Renal pelvis (tissue), 12 donors: Measurements from ENCODE around the gene ZNF618. TPM values are rescaled to one million over a fixed set of nuclear protein-coding genes. Genes with fewer than 3 reads are reported as not detected.

Experiments used
- DNase-seq: peaks from one replicate; pipeline ENCODE4 v3.0.0-alpha.2; 2013
- long read RNA-seq, 16 experiments: transcript quantifications; one replicate each; lab custom pipeline, GENCODE V29; 2026
- polyA plus RNA-seq, 3 donors: library from polyadenylated mRNA; unstranded; fragments of 120-200 nt; gene quantifications; one replicate each; pipeline ENCODE4 v1.2.1, GENCODE V29; 2013; ENCODE audit not compliant: insufficient read length in 3 of 3

ZNF618 gene
- 10 to 100 TPM; 42.3 to 48.8 (median 45.8) TPM for polyA plus RNA-seq
- long read RNA-seq, donor 1, full-length matches to known transcripts, result 1 of 1 reads
- long read RNA-seq, donor 1, partial matches to known transcripts, result 0 of 1 reads
- long read RNA-seq, donor 1, other reads (novel, unspliced or antisense), result 0 of 1 reads
- long read RNA-seq, donor 2, full-length matches to known transcripts, result 1 of 1 reads
- long read RNA-seq, donor 2, partial matches to known transcripts, result 0 of 1 reads
- long read RNA-seq, donor 2, other reads (novel, unspliced or antisense), result 0 of 1 reads
- long read RNA-seq, donor 3, full-length matches to known transcripts, result 1 of 1 reads
- long read RNA-seq, donor 3, partial matches to known transcripts, result 0 of 1 reads
- long read RNA-seq, donor 3, other reads (novel, unspliced or antisense), result 0 of 1 reads
- long read RNA-seq, donor 4, partial matches to known transcripts, result 36 of 36 reads
- long read RNA-seq, donor 4, other reads (novel, unspliced or antisense), result 0 of 36 reads
- long read RNA-seq, donor 5, result 0 reads
- long read RNA-seq, donor 6, partial matches to known transcripts, result 10 of 10 reads
- long read RNA-seq, donor 6, other reads (novel, unspliced or antisense), result 0 of 10 reads
- long read RNA-seq, donor 7, full-length matches to known transcripts, result 3 of 3 reads
- long read RNA-seq, donor 7, partial matches to known transcripts, result 0 of 3 reads
- long read RNA-seq, donor 7, other reads (novel, unspliced or antisense), result 0 of 3 reads
- long read RNA-seq, donor 8, result 0 reads
- long read RNA-seq, donor 9, result 0 reads
- long read RNA-seq, donor 10, full-length matches to known transcripts, result 3 of 3 reads
- long read RNA-seq, donor 10, partial matches to known transcripts, result 0 of 3 reads
- long read RNA-seq, donor 10, other reads (novel, unspliced or antisense), result 0 of 3 reads
- long read RNA-seq, donor 11, partial matches to known transcripts, result 0 of 1 reads
- long read RNA-seq, donor 11, other reads (novel, unspliced or antisense), result 0 of 1 reads
- long read RNA-seq, donor 12, full-length matches to known transcripts, result 4 of 20 reads
- long read RNA-seq, donor 12, partial matches to known transcripts, result 16 of 20 reads
- long read RNA-seq, donor 12, other reads (novel, unspliced or antisense), result 0 of 20 reads
- long read RNA-seq, donor 13, result 0 reads
- long read RNA-seq, donor 14, result 0 reads
- long read RNA-seq, donor 15, full-length matches to known transcripts, result 2 of 2 reads
- long read RNA-seq, donor 15, partial matches to known transcripts, result 0 of 2 reads
- long read RNA-seq, donor 15, other reads (novel, unspliced or antisense), result 0 of 2 reads
- long read RNA-seq, donor 16, full-length matches to known transcripts, result 1 of 1 reads
- long read RNA-seq, donor 16, partial matches to known transcripts, result 0 of 1 reads
- long read RNA-seq, donor 16, other reads (novel, unspliced or antisense), result 0 of 1 reads

GRCh38 chr9:113876151-113876992, at the start of gene ZNF618:
ZNF618 (plus strand) TSS chr9:113876309; CDS start chr9:113876381, 72 bp downstream.
- peak; percentile 54 for DNase-seq

GRCh38 chr9:113828221-113828620, 47.9 kb upstream of the ZNF618 start:
- no peak for DNase-seq

- DNase-seq, result no peak
Measured at GRCh38 chr9:113837334-113837733, 38.8 kb upstream of the ZNF618 start.

GRCh38 chr9:113842086-113842485, 34.0 kb upstream of the ZNF618 start:
- no peak for DNase-seq

GRCh38 chr9:113844466-113844865, 31.6 kb upstream of the ZNF618 start:
- no peak for DNase-seq

GRCh38 chr9:113851359-113851758, 24.8 kb upstream of the ZNF618 start:
- no peak for DNase-seq

GRCh38 chr9:113851873-113852272, 24.2 kb upstream of the ZNF618 start:
- DNase-seq, result no peak

- DNase-seq, result no peak
Measured at GRCh38 chr9:113853333-113853732, 22.8 kb upstream of the ZNF618 start.

GRCh38 chr9:113854310-113854709, 21.8 kb upstream of the ZNF618 start:
- DNase-seq, result no peak

- DNase-seq, result no peak
Measured at GRCh38 chr9:113857875-113858274, 18.2 kb upstream of the ZNF618 start.

- no peak for DNase-seq
Measured at GRCh38 chr9:113858282-113858681, 17.8 kb upstream of the ZNF618 start.

- no peak for DNase-seq
Measured at GRCh38 chr9:113863345-113863744, 12.8 kb upstream of the ZNF618 start.

GRCh38 chr9:113868501-113868900, 7.6 kb upstream of the ZNF618 start:
- no peak for DNase-seq

GRCh38 chr9:113872485-113873143, 3.5 kb upstream of the ZNF618 start:
- DNase-seq, result no peak

GRCh38 chr9:113873446-113873845, 2.7 kb upstream of the ZNF618 start:
- no peak for DNase-seq

GRCh38 chr9:113873926-113874325, 2.2 kb upstream of the ZNF618 start:
- no peak for DNase-seq

GRCh38 chr9:113875459-113876150, 504 bp upstream of the ZNF618 start:
- no peak for DNase-seq

GRCh38 chr9:113876993-113877368, 872 bp downstream of the ZNF618 start:
- DNase-seq, result no peak

- DNase-seq, result no peak
Measured at GRCh38 chr9:113879318-113879717, 3.2 kb downstream of the ZNF618 start.

GRCh38 chr9:113879911-113880310, 3.8 kb downstream of the ZNF618 start:
- no peak for DNase-seq
